Measurements from ENCODE around the gene CARD9. TPM values are rescaled to one million over a fixed set of nuclear protein-coding genes. Genes with fewer than 3 reads are reported as not detected.
"Not testable (repeated sequence)": the region's sequence is repeated elsewhere in the genome, so short reads cannot be mapped to it uniquely, and the experiment has no call there.

The CARD9 gene
- total RNA-seq, 1 donor from 2014 or later, result 10.0 TPM

- no peak for TF ChIP-seq CTCF (IDR thresholded peaks at IDR 0.05)
- H3K27me3 ChIP-seq, result no peaks in the 10 kb centered on the region
- H3K4me1 ChIP-seq, result peaks cover 21% of the 10 kb centered on the region
- H3K9me3 ChIP-seq, result no peaks in the 10 kb centered on the region
- DNase-seq (peak; percentile 76), ATAC-seq (peak; percentile 51)
- peak overlapping the region; percentile 98 for H3K4me3 ChIP-seq
- peak overlapping the region; percentile 78 for H3K27ac ChIP-seq
- peaks cover 57% of the 10 kb centered on the region for H3K36me3 ChIP-seq
- intact Hi-C loops (cut with DNase I), result no loop called here
These were observed 36.3 kb upstream of the CARD9 start for GRCh38 chr9:136409557-136410455.

GRCh38 chr9:136407911-136408310 is 34.4 kb upstream of the CARD9 start:
- H3K27me3 ChIP-seq, result no peaks in the 10 kb centered on the region
- ATAC-seq, result no peak
- no peaks in the 10 kb centered on the region for H3K9me3 ChIP-seq
- DNase-seq, result no peak
- intact Hi-C loops (cut with DNase I), result no loop called here
- peaks cover 21% of the 10 kb centered on the region for H3K4me1 ChIP-seq
- TF ChIP-seq CTCF (IDR thresholded peaks at IDR 0.05), result no peak
- no peak overlapping the region for H3K27ac ChIP-seq
- no peak overlapping the region for H3K4me3 ChIP-seq
- peaks cover 50% of the 10 kb centered on the region for H3K36me3 ChIP-seq

- ATAC-seq; H3K27ac ChIP-seq; H3K9me3 ChIP-seq; DNase-seq; H3K4me3 ChIP-seq; intact Hi-C loops (cut with DNase I); H3K27me3 ChIP-seq: not testable (repeated sequence)
- Histone ChIP-seq H3K4me1 (peaks cover 21% of the 10 kb centered on the region), H3K36me3 (peaks cover 48% of the 10 kb centered on the region)
These were observed 33.6 kb upstream of the CARD9 start for GRCh38 chr9:136407061-136407460.

- H3K9me3 ChIP-seq; H3K4me3 ChIP-seq; intact Hi-C loops (cut with DNase I); H3K27ac ChIP-seq; DNase-seq; ATAC-seq; H3K27me3 ChIP-seq: not testable (repeated sequence)
- H3K4me1 ChIP-seq, result peaks cover 11% of the 10 kb centered on the region
- H3K36me3 ChIP-seq, result peaks cover 46% of the 10 kb centered on the region
These were observed 32.4 kb upstream of the CARD9 start for GRCh38 chr9:136405904-136406303.

GRCh38 chr9:136405481-136405880 is 32.0 kb upstream of the CARD9 start:
- DNase-seq (no peak), ATAC-seq (no peak)
- Histone ChIP-seq H3K4me1 (peaks cover 13% of the 10 kb centered on the region), H3K9me3 (no peaks in the 10 kb centered on the region), H3K27ac (no peak overlapping the region), H3K4me3 (no peak overlapping the region), H3K36me3 (peaks cover 46% of the 10 kb centered on the region), H3K27me3 (no peaks in the 10 kb centered on the region)
- intact Hi-C loops (cut with DNase I), result no loop called here
- TF ChIP-seq CTCF (IDR thresholded peaks at IDR 0.05), result no peak

GRCh38 chr9:136404801-136405136 is 31.3 kb upstream of the CARD9 start:
- H3K4me3 ChIP-seq, result no peak overlapping the region
- H3K4me1 ChIP-seq, result peaks cover 16% of the 10 kb centered on the region
- DNase-seq (no peak), ATAC-seq (no peak)
- H3K36me3 ChIP-seq, result peaks cover 46% of the 10 kb centered on the region
- no peaks in the 10 kb centered on the region for H3K9me3 ChIP-seq
- no peak for TF ChIP-seq CTCF (IDR thresholded peaks at IDR 0.05)
- intact Hi-C loops (cut with DNase I), result no loop called here
- H3K27me3 ChIP-seq, result no peaks in the 10 kb centered on the region
- H3K27ac ChIP-seq, result no peak overlapping the region

All from upper lobe of right lung (tissue), 1 donor.